Subcutaneous adipose tissue (tissue), 4 donors: ENCODE results near the gene PCTP. TPM values are rescaled to one million over a fixed set of nuclear protein-coding genes. Genes with fewer than 3 reads are reported as not detected.

Source experiments
- CTCF ChIP-seq: fragments of 450-650 bp; IDR thresholded peaks from one replicate; pipeline ENCODE4 v1.5.1; 2016; ENCODE audit warnings: low read depth, mild to moderate bottlenecking, control low read depth, antibody characterized with exemption, moderate library complexity
- total RNA-seq, 4 donors: library from RNA; depleted of rRNA; stranded (reverse); fragments of >200 nt; gene quantifications; one replicate each; pipeline ENCODE4 v1.1.0, GENCODE V29; 2016

PCTP gene
- total RNA-seq, 4 donors from 2014 or later, result 24.9 to 32.3 (median 26.5) TPM

GRCh38 chr17:55776271-55776670, 25.4 kb downstream of the PCTP start:
- no peak for TF ChIP-seq CTCF

- no peak for TF ChIP-seq CTCF
These were observed 26.7 kb downstream of the PCTP start for GRCh38 chr17:55777471-55777971.

- no peak for TF ChIP-seq CTCF
These were observed 27.7 kb downstream of the PCTP start for GRCh38 chr17:55778389-55779118.

GRCh38 chr17:55783684-55784245, 32.9 kb downstream of the PCTP start:
- no peak for TF ChIP-seq CTCF

GRCh38 chr17:55784666-55785065, 33.8 kb downstream of the PCTP start:
- TF ChIP-seq CTCF, result no peak

GRCh38 chr17:55785181-55785580, 34.3 kb downstream of the PCTP start:
- TF ChIP-seq CTCF, result no peak

- TF ChIP-seq CTCF, result no peak
These were observed 42.4 kb downstream of the PCTP start for GRCh38 chr17:55793272-55793671.
